Stimulated activated CD8-positive, alpha-beta memory T cell treated with anti-CD3 and anti-CD28 coated beads, Interleukin-4, amount 100 ng/mL, for 48 hours (primary cell): Measurements from ENCODE around the gene HOXC11.

Source experiments
- DNase-seq: peaks from one replicate; pipeline ENCODE4 v3.0.0-alpha.2; 2020

The HOXC11 gene

GRCh38 chr12:53959314-53959713, 13.6 kb upstream of the HOXC11 start:
- no peak for DNase-seq

GRCh38 chr12:53960187-53961024, 12.5 kb upstream of the HOXC11 start:
- DNase-seq = no peak

- no peak for DNase-seq
Observed at GRCh38 chr12:53961025-53961761, 11.7 kb upstream of the HOXC11 start.

- no peak for DNase-seq
Observed at GRCh38 chr12:53963005-53963404, 9.9 kb upstream of the HOXC11 start.

GRCh38 chr12:53963434-53964314, 9.3 kb upstream of the HOXC11 start:
- DNase-seq = no peak

- DNase-seq = no peak
Observed at GRCh38 chr12:53964315-53964713, 8.6 kb upstream of the HOXC11 start.

- no peak for DNase-seq
Observed at GRCh38 chr12:53965281-53966084, 7.4 kb upstream of the HOXC11 start.

GRCh38 chr12:53966085-53966384, 6.9 kb upstream of the HOXC11 start:
- no peak for DNase-seq

- no peak for DNase-seq
Observed at GRCh38 chr12:53966385-53967133, 6.4 kb upstream of the HOXC11 start.

- DNase-seq = no peak
Observed at GRCh38 chr12:53967421-53967925, 5.5 kb upstream of the HOXC11 start.

GRCh38 chr12:53968214-53969127, 4.5 kb upstream of the HOXC11 start:
- DNase-seq = no peak

GRCh38 chr12:53969588-53970259, 3.2 kb upstream of the HOXC11 start:
- no peak for DNase-seq

GRCh38 chr12:53970451-53970850, 2.5 kb upstream of the HOXC11 start:
- no peak for DNase-seq

GRCh38 chr12:53971129-53971528, 1.8 kb upstream of the HOXC11 start:
- no peak for DNase-seq

GRCh38 chr12:53971686-53972085, 1.2 kb upstream of the HOXC11 start:
- DNase-seq = no peak

GRCh38 chr12:53972152-53972702, 699 bp upstream of the HOXC11 start:
- DNase-seq = no peak

GRCh38 chr12:53973236-53974042, 513 bp downstream of the HOXC11 start:
- no peak for DNase-seq
